Measurements from ENCODE around the gene FRMD4A.

DNA sequence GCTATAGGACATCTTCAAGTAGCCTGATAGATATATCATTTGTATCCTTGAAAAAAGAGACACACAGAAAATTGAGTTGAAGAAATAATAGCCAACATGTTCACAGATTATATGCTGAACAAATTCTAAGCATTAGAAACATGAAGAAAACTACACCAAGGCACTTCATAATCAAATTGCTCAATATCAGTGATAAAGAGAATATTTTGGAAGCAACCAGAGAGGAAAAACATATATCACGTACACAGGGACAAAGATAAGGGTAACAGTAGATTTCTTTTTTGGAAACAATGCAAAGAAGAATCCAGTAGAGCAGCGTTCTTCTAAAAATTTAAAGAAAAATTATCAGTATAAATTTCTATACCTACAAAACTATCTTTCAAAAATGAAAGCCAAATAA is 6.0 kb upstream of the FRMD4A start:
- TF ChIP-seq, protein P1, sequence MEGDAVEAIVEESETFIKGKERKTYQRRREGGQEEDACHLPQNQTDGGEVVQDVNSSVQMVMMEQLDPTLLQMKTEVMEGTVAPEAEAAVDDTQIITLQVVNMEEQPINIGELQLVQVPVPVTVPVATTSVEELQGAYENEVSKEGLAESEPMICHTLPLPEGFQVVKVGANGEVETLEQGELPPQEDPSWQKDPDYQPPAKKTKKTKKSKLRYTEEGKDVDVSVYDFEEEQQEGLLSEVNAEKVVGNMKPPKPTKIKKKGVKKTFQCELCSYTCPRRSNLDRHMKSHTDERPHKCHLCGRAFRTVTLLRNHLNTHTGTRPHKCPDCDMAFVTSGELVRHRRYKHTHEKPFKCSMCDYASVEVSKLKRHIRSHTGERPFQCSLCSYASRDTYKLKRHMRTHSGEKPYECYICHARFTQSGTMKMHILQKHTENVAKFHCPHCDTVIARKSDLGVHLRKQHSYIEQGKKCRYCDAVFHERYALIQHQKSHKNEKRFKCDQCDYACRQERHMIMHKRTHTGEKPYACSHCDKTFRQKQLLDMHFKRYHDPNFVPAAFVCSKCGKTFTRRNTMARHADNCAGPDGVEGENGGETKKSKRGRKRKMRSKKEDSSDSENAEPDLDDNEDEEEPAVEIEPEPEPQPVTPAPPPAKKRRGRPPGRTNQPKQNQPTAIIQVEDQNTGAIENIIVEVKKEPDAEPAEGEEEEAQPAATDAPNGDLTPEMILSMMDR (IDR thresholded peaks at IDR 0.05) = no peak
- TF ChIP-seq POLR2A (IDR thresholded peaks at IDR 0.05) = no peak
- no peak for TF ChIP-seq POLR2AphosphoS5 (IDR thresholded peaks at IDR 0.05)
- no peak for TF ChIP-seq EP300 (IDR thresholded peaks at IDR 0.05)
